GM19324 (cell line): ENCODE results near the gene SUB1.
"Not testable (repeated sequence)": the region's sequence is repeated elsewhere in the genome, so short reads cannot be mapped to it uniquely, and the experiment has no call there.

Experiments
- ATAC-seq: cut with Tn5 transposase; IDR thresholded peaks from one replicate; pipeline ENCODE4 v1.9.1; 2021; ENCODE audit warnings: mild to moderate bottlenecking, moderate library complexity; ENCODE audit not compliant: unreplicated experiment, low FRiP score

The SUB1 gene

GRCh38 chr5:32585446-32586275, at the start of gene SUB1:
SUB1 (plus strand) TSS chr5:32585557; CDS start chr5:32588513, 2,956 bp downstream.
- peak; percentile 54 for ATAC-seq

- ATAC-seq, result no peak
Observed at GRCh38 chr5:32536246-32536645, 49.1 kb upstream of the SUB1 start.

GRCh38 chr5:32537437-32538029, 47.8 kb upstream of the SUB1 start:
- not testable (repeated sequence) for ATAC-seq

- peak; percentile 72 for ATAC-seq
Observed at GRCh38 chr5:32538031-32538547, 47.3 kb upstream of the SUB1 start.

- ATAC-seq, result no peak
Observed at GRCh38 chr5:32539981-32540845, 45.1 kb upstream of the SUB1 start.

GRCh38 chr5:32541241-32541640, 44.1 kb upstream of the SUB1 start:
- no peak for ATAC-seq

GRCh38 chr5:32542216-32543059, 42.9 kb upstream of the SUB1 start:
- ATAC-seq, result peak; percentile 52

GRCh38 chr5:32543291-32543690, 42.1 kb upstream of the SUB1 start:
- no peak for ATAC-seq

GRCh38 chr5:32545102-32545800, 40.1 kb upstream of the SUB1 start:
- ATAC-seq, result no peak

GRCh38 chr5:32551194-32551593, 34.2 kb upstream of the SUB1 start:
- ATAC-seq, result no peak

- no peak for ATAC-seq
Observed at GRCh38 chr5:32551865-32552264, 33.5 kb upstream of the SUB1 start.

- ATAC-seq, result not testable (repeated sequence)
Observed at GRCh38 chr5:32552491-32552890, 32.9 kb upstream of the SUB1 start.

GRCh38 chr5:32552936-32553335, 32.4 kb upstream of the SUB1 start:
- ATAC-seq, result no peak

- not testable (repeated sequence) for ATAC-seq
Observed at GRCh38 chr5:32554181-32554780, 31.1 kb upstream of the SUB1 start.

GRCh38 chr5:32556543-32556942, 28.8 kb upstream of the SUB1 start:
- not testable (repeated sequence) for ATAC-seq

GRCh38 chr5:32559411-32559810, 25.9 kb upstream of the SUB1 start:
- no peak for ATAC-seq

- ATAC-seq, result no peak
Observed at GRCh38 chr5:32559921-32560320, 25.4 kb upstream of the SUB1 start.

GRCh38 chr5:32562056-32562455, 23.3 kb upstream of the SUB1 start:
- no peak for ATAC-seq

GRCh38 chr5:32562843-32563242, 22.5 kb upstream of the SUB1 start:
- ATAC-seq, result no peak
